Measurements from ENCODE around the gene ADAM23. TPM values are rescaled to one million over a fixed set of nuclear protein-coding genes. Genes with fewer than 3 reads are reported as not detected.

ADAM23 gene
- total RNA-seq, 1 donor from 2014 or later, result 2.4 TPM

- DNase-seq (ENCODE audit: low spot score), result no peak
These were observed 126.1 kb downstream of the ADAM23 start for GRCh38 chr2:206569470-206569869.

- no peak for DNase-seq (ENCODE audit: low spot score)
These were observed 126.9 kb downstream of the ADAM23 start for GRCh38 chr2:206570199-206570598.

- DNase-seq (ENCODE audit: low spot score), result no peak
These were observed 129.4 kb downstream of the ADAM23 start for GRCh38 chr2:206572725-206573124.

- DNase-seq (ENCODE audit: low spot score), result no peak
These were observed 130.5 kb downstream of the ADAM23 start for GRCh38 chr2:206573793-206574192.

GRCh38 chr2:206584323-206585116, 141.2 kb downstream of the ADAM23 start:
- DNase-seq (ENCODE audit: low spot score), result no peak

GRCh38 chr2:206585335-206585734, 142.0 kb downstream of the ADAM23 start:
- DNase-seq (ENCODE audit: low spot score), result no peak

GRCh38 chr2:206586609-206587008, 143.3 kb downstream of the ADAM23 start:
- DNase-seq (ENCODE audit: low spot score), result no peak

- no peak for DNase-seq (ENCODE audit: low spot score)
These were observed 154.4 kb downstream of the ADAM23 start for GRCh38 chr2:206597717-206598218.

GRCh38 chr2:206603243-206603642, 159.9 kb downstream of the ADAM23 start:
- no peak for DNase-seq (ENCODE audit: low spot score)

GRCh38 chr2:206610451-206610850, 167.1 kb downstream of the ADAM23 start:
- DNase-seq (ENCODE audit: low spot score), result no peak

GRCh38 chr2:206611191-206611590, 167.9 kb downstream of the ADAM23 start:
- no peak for DNase-seq (ENCODE audit: low spot score)

GRCh38 chr2:206611736-206612135, 168.4 kb downstream of the ADAM23 start:
- no peak for DNase-seq (ENCODE audit: low spot score)

- no peak for DNase-seq (ENCODE audit: low spot score)
These were observed 171.5 kb downstream of the ADAM23 start for GRCh38 chr2:206614811-206615210.

GRCh38 chr2:206615417-206616089, 172.2 kb downstream of the ADAM23 start:
- DNase-seq (ENCODE audit: low spot score), result no peak

GRCh38 chr2:206616151-206616550, 172.8 kb downstream of the ADAM23 start:
- no peak for DNase-seq (ENCODE audit: low spot score)

- no peak for DNase-seq (ENCODE audit: low spot score)
These were observed 175.7 kb downstream of the ADAM23 start for GRCh38 chr2:206619011-206619410.

- DNase-seq (ENCODE audit: low spot score), result no peak
These were observed 182.8 kb downstream of the ADAM23 start for GRCh38 chr2:206626108-206626507.

- no peak for DNase-seq (ENCODE audit: low spot score)
These were observed 184.3 kb downstream of the ADAM23 start for GRCh38 chr2:206627632-206628031.

GRCh38 chr2:206631340-206631739, 188.0 kb downstream of the ADAM23 start:
- DNase-seq (ENCODE audit: low spot score), result no peak

GRCh38 chr2:206635015-206635414, 191.7 kb downstream of the ADAM23 start:
- DNase-seq (ENCODE audit: low spot score), result no peak

GRCh38 chr2:206639636-206640035, 196.3 kb downstream of the ADAM23 start:
- DNase-seq (ENCODE audit: low spot score), result no peak

- no peak for DNase-seq (ENCODE audit: low spot score)
These were observed 197.9 kb downstream of the ADAM23 start for GRCh38 chr2:206641226-206641625.

All from mucosa of gallbladder (tissue), 1 donor.